Measurements from ENCODE around the gene ATG16L1.
A peak's percentile ranks its signal among the peaks of the same experiment; 100 is the strongest.
"Not testable (repeated sequence)": the region's sequence is repeated elsewhere in the genome, so short reads cannot be mapped to it uniquely, and the experiment has no call there.

The ATG16L1 gene

DNA sequence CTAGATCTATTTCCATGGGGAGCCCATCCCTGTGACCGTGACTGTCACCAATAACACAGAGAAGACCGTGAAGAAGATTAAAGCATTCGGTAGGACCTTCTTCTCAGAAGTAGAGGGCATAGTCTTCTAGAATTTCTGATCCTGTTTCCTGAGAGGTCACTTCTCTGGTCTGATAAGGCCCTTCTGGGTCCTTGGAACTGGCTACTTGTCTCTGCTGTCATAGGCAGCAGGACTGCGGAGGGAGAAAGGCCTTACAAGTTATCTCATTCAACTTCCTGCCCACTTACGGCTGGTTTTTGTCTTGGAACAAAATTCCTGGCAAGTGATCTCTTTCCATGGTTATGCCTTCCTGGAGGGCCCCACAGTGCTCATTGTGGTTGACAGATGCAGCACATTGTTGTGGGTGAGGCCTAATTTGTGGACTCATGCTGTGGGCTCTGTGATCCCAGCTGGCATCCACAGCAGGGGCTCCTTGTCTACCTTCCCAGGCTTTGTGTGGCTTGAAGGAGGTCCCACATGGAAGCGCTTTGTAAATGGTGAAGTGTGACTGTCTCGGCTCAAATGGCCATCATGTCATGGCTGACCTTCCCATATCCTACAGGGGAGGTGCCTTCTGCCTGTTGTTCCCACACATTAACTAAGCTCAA is 78.1 kb downstream of the ATG16L1 start:
- Mint-ChIP-seq H3K4me3 (no peak overlapping the region), H3K4me1 (peaks cover 44% of the 10 kb centered on the region), H3K36me3 (no peaks in the 10 kb centered on the region), H3K27me3 (no peaks in the 10 kb centered on the region), H3K9me3 (no peaks in the 10 kb centered on the region), H3K27ac (peak overlapping the region; percentile 70)
- ATAC-seq (ENCODE audit: low read depth) (no peak), DNase-seq (ENCODE audit: low spot score in 2 of 2) (no peak)

DNA sequence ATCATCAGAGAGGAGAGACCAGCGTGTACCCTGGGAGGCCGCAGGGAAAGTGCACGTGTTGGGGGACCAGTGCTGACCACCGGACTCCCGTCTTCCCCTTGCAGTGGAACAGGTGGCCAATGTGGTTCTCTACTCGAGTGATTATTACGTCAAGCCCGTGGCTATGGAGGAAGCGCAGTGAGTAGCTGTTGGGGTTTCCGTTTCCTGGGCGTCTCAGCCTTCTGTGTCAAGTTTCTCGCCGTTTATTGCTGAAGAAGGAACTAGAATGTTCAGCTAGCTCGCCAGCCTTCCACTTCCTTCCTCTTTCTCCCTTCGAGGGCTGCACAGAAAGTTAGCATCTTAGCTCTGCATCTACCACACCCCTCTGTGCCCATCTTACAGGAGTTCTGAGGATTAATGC is 80.1 kb downstream of the ATG16L1 start:
- Mint-ChIP-seq H3K4me1 (peaks cover 40% of the 10 kb centered on the region), H3K9me3 (no peaks in the 10 kb centered on the region), H3K4me3 (peak overlapping the region; percentile 41), H3K36me3 (no peaks in the 10 kb centered on the region), H3K27me3 (no peaks in the 10 kb centered on the region), H3K27ac (peak overlapping the region; percentile 86)
- DNase-seq (ENCODE audit: low spot score in 2 of 2) (peak; percentile 66 to 86), ATAC-seq (ENCODE audit: low read depth) (peak; percentile 94)

DNA sequence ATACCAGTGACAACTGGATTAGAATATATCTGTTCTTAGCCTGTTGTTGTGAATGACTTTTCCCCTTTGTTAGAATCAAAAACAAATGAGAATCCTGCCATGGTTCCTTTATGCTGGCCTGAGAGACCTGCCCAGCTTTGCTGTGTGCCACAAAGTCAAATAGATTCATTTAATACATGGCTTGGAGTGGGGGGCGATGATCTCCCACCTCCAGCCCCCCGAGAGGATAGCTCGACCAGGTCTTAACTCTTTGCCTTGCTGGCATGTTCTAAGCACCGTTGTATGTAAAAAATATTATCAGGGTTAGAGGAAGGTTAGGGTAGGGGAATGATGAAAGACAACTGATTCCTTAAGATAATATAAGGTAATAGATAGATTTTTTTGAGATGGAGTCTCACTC is 80.7 kb downstream of the ATG16L1 start:
- ATAC-seq (ENCODE audit: low read depth) (no peak), DNase-seq (ENCODE audit: low spot score in 2 of 2) (no peak)
- Mint-ChIP-seq H3K27ac (peak overlapping the region; percentile 86), H3K36me3 (no peaks in the 10 kb centered on the region), H3K4me3 (peak overlapping the region; percentile 41), H3K9me3 (no peaks in the 10 kb centered on the region), H3K27me3 (no peaks in the 10 kb centered on the region), H3K4me1 (peaks cover 37% of the 10 kb centered on the region)

DNA sequence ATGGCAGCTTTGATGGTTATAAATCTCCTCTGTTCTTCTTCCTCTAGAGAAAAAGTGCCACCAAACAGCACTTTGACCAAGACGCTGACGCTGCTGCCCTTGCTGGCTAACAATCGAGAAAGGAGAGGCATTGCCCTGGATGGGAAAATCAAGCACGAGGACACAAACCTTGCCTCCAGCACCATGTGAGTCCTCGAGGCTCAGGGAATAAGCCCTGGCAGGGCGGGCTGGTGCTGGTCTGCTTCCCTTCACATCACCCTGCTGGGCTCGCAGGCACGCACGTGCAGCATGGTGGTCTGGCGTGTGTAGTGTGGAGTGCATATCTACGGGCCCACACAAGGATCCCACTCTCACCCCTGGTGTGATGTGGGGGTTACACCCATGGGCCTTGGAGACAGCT is 83.4 kb downstream of the ATG16L1 start:
- Mint-ChIP-seq H3K27me3 (no peaks in the 10 kb centered on the region), H3K27ac (no peak overlapping the region)

DNA sequence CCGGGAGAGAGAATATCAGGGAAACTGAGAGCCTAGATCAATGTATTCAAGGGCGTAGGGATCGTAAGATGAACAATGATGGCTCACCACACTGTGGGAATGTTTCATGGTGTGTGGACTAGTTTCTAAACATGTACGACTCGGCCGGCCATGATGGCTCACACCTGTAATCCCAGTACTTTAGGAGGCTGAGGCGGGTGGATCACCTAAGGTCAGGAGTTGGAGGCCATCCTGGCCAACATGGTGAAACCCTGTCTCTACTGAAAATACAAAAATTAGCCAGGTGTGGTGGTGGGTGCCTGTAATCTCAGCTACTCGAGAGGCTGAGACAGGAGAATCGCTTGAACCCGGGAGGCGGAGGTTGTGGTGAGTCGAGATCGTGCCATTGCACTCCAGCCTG is 84.6 kb downstream of the ATG16L1 start:
- not testable (repeated sequence) for DNase-seq (ENCODE audit: low spot score in 2 of 2); H3K27me3 Mint-ChIP-seq; ATAC-seq (ENCODE audit: low read depth); H3K27ac Mint-ChIP-seq; H3K36me3 Mint-ChIP-seq; H3K4me3 Mint-ChIP-seq; H3K9me3 Mint-ChIP-seq
- peaks cover 38% of the 10 kb centered on the region for H3K4me1 Mint-ChIP-seq

More for the DNA sequence above, 83.4 kb downstream of the ATG16L1 start:
- H3K4me3 Mint-ChIP-seq: no peak overlapping the region
- no peaks in the 10 kb centered on the region for H3K9me3 Mint-ChIP-seq
- ATAC-seq (ENCODE audit: low read depth) (no peak), DNase-seq (ENCODE audit: low spot score in 2 of 2) (no peak)
- peaks cover 46% of the 10 kb centered on the region for H3K4me1 Mint-ChIP-seq
- H3K36me3 Mint-ChIP-seq: no peaks in the 10 kb centered on the region

DNA sequence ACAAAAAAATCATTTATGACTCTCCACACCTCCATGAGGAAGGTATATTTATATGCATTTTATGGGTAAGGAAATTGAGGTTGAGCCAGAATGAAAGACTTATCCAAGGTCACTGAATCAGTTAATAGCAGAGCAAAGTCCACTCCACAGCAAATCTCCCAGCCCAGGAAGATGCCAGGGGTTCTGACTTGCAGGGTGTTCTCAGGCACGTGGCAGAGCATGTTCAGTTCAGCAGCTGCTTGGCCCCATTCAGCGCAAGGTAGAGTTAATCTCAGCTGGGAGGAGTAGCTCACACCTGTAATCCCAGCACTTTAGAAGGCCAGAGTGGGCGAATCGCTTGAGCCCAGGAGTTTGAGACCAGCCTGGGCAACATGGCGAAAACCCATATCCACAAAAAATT is 85.1 kb downstream of the ATG16L1 start:
- H3K9me3 Mint-ChIP-seq: no peaks in the 10 kb centered on the region
- peaks cover 34% of the 10 kb centered on the region for H3K4me1 Mint-ChIP-seq
- DNase-seq (ENCODE audit: low spot score in 2 of 2) (no peak), ATAC-seq (ENCODE audit: low read depth) (no peak)
- H3K36me3 Mint-ChIP-seq: no peaks in the 10 kb centered on the region
- no peaks in the 10 kb centered on the region for H3K27me3 Mint-ChIP-seq
- H3K27ac Mint-ChIP-seq: no peak overlapping the region
- no peak overlapping the region for H3K4me3 Mint-ChIP-seq

DNA sequence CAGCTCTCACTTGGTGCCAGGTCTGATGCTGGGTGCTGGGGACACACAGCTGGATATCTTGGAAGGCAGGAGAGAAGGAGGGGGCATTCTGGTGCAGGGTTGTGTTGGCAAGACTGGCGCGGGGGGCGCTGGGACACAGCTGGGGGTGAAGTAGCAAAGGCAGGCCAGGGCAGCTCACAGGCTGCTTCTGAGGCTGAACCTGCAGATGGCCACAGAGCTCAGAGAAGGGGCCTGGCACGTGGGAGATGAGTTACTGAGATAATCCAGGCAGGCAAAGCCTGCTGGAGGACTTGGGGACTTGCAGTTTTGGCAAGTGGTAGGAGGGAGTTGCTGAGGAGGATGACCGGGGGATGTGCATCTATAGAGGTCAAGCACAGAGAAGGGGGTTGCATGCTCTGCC is 86.6 kb downstream of the ATG16L1 start:
- H3K4me3 Mint-ChIP-seq: no peak overlapping the region
- DNase-seq (ENCODE audit: low spot score in 2 of 2): no peak
- no peak overlapping the region for H3K27ac Mint-ChIP-seq
- no peaks in the 10 kb centered on the region for H3K36me3 Mint-ChIP-seq
- no peaks in the 10 kb centered on the region for H3K27me3 Mint-ChIP-seq
- peaks cover 27% of the 10 kb centered on the region for H3K4me1 Mint-ChIP-seq
- H3K9me3 Mint-ChIP-seq: no peaks in the 10 kb centered on the region
- ATAC-seq (ENCODE audit: low read depth): no peak

DNA sequence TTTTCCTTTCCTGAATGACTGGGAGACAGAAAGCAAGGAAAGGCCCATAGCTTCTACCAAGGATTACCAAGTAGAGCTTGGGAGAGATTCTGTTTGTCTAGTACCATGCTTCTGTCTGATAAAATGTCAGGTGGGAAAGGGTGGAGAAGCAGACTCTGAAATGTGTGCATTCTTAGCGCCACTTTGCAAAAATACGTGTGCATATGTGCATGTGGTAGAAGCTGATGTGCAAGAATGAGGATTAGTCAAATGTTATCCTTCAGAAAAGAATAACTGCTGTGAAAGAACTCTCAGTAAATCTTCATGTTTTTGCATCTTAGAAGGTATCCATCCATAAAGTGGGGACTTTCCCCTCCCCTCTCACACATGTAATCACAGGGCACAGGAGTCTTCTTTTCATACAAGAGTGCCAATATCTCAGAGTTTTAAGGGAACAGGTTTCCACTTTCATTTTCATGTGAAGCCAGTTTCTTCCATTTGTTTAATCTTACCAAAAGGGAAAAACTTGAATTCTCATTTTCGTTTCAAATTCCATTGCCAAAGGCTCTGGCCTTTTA is 87.4 kb downstream of the ATG16L1 start:
- Mint-ChIP-seq H3K27ac (peak overlapping the region; percentile 48), H3K9me3 (no peaks in the 10 kb centered on the region), H3K4me1 (peaks cover 26% of the 10 kb centered on the region), H3K4me3 (no peak overlapping the region), H3K36me3 (no peaks in the 10 kb centered on the region), H3K27me3 (no peaks in the 10 kb centered on the region)
- ATAC-seq (ENCODE audit: low read depth) (peak; percentile 79), DNase-seq (ENCODE audit: low spot score in 2 of 2) (no peak)

DNA sequence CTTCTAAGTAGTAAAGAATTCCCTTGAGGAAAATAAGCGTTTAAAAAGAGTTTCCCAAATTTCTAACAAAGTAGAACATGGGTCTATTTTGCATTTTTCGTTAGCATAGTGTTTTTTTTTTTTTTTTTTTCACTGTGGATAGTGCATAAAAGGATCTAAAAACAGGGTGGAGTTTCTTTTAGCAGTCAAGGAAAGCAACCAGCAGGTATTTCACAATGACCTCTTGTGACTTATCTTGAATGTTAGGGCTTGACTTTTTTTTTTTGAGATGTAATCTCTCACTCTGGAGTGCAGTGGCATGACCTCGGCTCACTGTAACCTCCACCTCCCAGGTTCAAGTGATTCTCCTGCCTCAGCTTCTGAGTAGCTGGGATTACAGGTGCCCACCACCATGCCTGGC is 88.0 kb downstream of the ATG16L1 start:
- Mint-ChIP-seq H3K9me3 (no peaks in the 10 kb centered on the region), H3K36me3 (no peaks in the 10 kb centered on the region), H3K27me3 (no peaks in the 10 kb centered on the region), H3K4me3 (no peak overlapping the region), H3K4me1 (peaks cover 21% of the 10 kb centered on the region), H3K27ac (no peak overlapping the region)
- DNase-seq (ENCODE audit: low spot score in 2 of 2) (no peak), ATAC-seq (ENCODE audit: low read depth) (no peak)

DNA sequence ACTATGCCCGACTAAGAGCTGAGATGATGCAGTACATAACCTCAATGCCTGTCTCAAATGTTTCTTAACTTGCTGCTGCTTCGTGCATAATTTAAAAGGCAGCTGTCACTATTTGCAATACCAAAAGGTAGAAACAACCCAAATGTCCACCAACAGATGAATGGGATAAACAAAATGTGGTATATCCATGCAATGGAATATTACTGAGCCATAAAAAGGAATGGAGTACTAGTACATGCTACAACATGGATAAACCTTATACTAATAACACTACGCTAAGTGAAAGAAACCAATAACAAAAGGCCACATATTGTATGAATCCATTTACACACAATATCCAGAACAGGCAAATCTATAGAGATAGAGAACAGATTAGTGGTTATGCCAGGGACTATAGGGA is 89.8 kb downstream of the ATG16L1 start:
- DNase-seq (ENCODE audit: low spot score in 2 of 2) (no peak), ATAC-seq (ENCODE audit: low read depth) (no peak)
- Mint-ChIP-seq H3K36me3 (no peaks in the 10 kb centered on the region), H3K27ac (no peak overlapping the region), H3K4me1 (peaks cover 21% of the 10 kb centered on the region), H3K9me3 (no peaks in the 10 kb centered on the region), H3K27me3 (no peaks in the 10 kb centered on the region), H3K4me3 (no peak overlapping the region)

DNA sequence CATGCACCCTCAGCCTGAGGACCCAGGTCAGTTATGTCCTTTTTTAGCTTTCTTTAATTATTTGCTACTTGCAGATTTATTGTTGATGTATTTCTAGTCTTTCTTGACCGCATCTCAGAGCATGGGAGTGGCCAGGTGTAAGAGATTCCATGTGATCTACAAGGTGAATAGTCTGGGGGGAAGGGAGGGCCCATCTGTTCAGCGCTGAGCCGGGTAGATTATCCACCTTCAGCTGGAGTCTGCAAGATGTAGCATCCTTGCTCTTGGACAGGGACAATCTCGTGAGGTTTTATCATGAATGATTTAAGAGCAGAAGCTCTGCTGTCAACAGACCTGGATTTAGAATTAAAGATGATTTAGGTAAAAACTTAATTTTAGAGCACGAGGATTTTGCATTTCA is 90.8 kb downstream of the ATG16L1 start:
- H3K9me3 Mint-ChIP-seq: no peaks in the 10 kb centered on the region
- no peaks in the 10 kb centered on the region for H3K27me3 Mint-ChIP-seq
- peaks cover 25% of the 10 kb centered on the region for H3K4me1 Mint-ChIP-seq
- H3K36me3 Mint-ChIP-seq: no peaks in the 10 kb centered on the region
- DNase-seq (ENCODE audit: low spot score in 2 of 2): no peak
- H3K27ac Mint-ChIP-seq: no peak overlapping the region
- no peak for ATAC-seq (ENCODE audit: low read depth)
- no peak overlapping the region for H3K4me3 Mint-ChIP-seq

DNA sequence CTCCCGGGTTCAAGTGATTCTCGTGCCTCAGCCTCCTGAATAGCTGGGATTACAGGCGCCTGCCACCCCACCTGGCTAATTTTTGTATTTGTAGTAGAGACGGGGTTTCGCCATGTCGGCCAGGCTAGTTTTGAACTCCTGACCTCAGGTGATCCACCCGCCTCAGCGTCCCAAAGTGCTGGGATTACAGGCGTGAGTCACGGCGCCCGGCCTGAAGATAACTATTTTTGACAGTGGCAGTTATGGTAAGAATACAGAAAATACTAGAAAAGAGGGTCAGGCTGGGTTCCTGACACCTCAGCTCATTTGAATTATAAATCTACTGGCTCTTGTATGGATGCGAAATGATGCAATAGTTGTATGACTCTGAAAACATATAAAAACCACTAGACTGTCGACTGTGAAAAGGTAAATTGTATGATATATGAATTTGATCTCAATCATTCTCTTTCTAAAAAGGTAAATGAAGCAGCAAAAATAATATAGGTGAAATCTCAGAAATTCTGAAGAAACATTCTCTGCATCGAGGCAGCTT is 91.8 kb downstream of the ATG16L1 start:
- ATAC-seq (ENCODE audit: low read depth) (no peak), DNase-seq (ENCODE audit: low spot score in 2 of 2) (no peak)
- H3K36me3 Mint-ChIP-seq: no peaks in the 10 kb centered on the region
- no peaks in the 10 kb centered on the region for H3K9me3 Mint-ChIP-seq
- H3K27ac Mint-ChIP-seq: no peak overlapping the region
- H3K4me3 Mint-ChIP-seq: no peak overlapping the region
- no peaks in the 10 kb centered on the region for H3K27me3 Mint-ChIP-seq
- peaks cover 25% of the 10 kb centered on the region for H3K4me1 Mint-ChIP-seq

Measured in memory B cell (primary cell).